A375 (cell line): ENCODE measurements around the gene CASP7. TPM values are rescaled to one million over a fixed set of nuclear protein-coding genes. Genes with fewer than 3 reads are reported as not detected.

Experiments used
- total RNA-seq: library from RNA; depleted of rRNA; stranded (reverse); fragments of >200 nt; shearing (Covaris generic); gene quantifications from 2 replicates; pipeline ENCODE4 v1.2.3, GENCODE V29; 2014; rRNA removed

Gene CASP7
- total RNA-seq, result 22.9 and 24.9 TPM in 2 replicates

DNA sequence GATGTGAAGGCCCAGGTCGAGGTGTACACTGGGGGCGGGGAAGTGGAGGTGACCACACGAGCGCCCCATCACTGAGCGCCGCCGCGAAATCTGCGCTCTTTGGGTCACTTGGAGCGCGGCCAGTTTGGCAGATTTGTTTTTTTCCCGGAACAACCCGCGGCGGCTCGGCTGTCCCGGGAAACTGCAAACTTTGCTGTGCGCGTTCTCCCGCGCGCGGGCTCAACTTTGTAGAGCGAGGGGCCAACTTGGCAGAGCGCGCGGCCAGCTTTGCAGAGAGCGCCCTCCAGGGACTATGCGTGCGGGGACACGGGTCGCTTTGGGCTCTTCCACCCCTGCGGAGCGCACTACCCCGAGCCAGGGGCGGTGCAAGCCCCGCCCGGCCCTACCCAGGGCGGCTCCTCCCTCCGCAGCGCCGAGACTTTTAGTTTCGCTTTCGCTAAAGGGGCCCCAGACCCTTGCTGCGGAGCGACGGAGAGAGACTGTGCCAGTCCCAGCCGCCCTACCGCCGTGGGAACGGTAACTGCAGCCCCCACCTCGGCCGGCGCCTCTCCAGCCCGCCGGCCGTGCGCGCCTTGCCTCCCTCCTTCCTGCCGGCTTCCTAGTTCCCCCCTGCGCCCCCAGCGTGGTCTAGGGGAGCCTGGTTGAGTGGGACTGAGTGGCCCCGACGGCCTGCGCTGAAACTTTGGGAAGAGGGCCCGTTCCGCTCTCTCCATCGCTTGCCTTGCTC is at the start of gene CASP7:
Gene CASP7 (plus strand): TSS at position 450 of the 727 bp plus-strand sequence. CDS start 17,582 bp downstream, outside the sequence.

DNA sequence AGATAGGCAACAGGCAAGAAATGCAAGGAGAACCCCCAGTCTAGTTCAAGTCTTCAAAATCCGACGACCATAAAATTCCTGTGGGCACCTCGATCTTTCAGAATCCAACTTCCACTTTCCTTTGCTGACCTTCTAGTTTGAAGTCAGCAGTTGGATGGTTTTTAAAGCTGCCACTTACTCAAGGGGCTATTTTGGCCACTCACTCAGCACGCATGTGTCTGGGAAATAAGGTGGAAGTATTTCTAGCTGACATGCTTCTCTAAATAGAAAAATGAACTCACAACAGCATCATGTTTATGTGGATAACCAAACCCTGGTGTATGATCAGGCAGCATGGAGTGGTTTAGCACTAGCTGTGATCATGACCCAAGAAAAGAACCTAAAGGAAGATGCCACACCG is 15.8 kb upstream of the CASP7 start, which contains the start of gene NRAP:
Gene NRAP (minus strand): TSS at position 134 of the 400 bp plus-strand sequence. CDS start 159 bp downstream, outside the sequence.

DNA sequence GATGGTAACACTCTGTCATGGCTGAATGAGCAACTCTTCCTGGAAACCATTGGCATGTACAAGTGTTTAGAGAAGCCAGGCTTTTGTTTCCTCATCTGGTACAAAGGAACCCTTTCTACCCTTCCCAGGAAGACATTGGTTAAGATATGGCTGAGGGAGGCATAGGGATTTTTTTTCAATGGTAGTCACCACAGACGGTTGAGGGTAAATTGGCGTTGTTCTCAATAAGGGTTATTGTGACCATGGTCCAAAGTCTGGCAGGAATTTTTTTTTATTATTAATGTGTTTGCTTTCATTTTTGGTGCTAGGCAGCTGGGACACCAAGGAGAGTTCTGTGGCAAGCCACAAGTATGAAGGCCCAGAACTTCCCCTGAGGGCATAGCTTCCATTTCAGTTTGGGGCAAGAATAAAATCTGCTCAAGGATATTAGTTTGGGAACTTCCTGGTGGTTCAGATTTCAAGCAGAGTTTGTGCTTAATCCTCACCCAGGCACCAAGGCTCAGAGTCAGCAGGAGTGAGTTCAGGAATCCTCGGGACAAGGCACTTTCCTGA is 71.5 kb downstream of the CASP7 start, which contains the start of gene PLEKHS1:
Gene PLEKHS1 (plus strand): TSS at position 502 of the 552 bp plus-strand sequence. CDS start 3,596 bp downstream, outside the sequence.

Other genes with a start within 250 kb of the CASP7 start
- 0.08 TPM in 1 of 2 replicates, not detected in the other for gene HABP2, start 126.9 kb upstream of the CASP7 start, total RNA-seq
- gene NRAP, start 15.9 kb upstream of the CASP7 start, total RNA-seq, result not detected in 2 replicates
- 0.04 and 0.42 TPM in 2 replicates for gene PLEKHS1, start 71.8 kb downstream of the CASP7 start, total RNA-seq
- 8.2 and 9.7 TPM in 2 replicates for gene DCLRE1A, start 174.2 kb downstream of the CASP7 start, total RNA-seq
- gene NHLRC2, start 174.7 kb downstream of the CASP7 start, total RNA-seq, result 11.1 and 23.0 TPM in 2 replicates